Thoracic aorta (tissue), 2 donors: ENCODE data around the gene TREM2. TPM values are rescaled to one million over a fixed set of nuclear protein-coding genes. Genes with fewer than 3 reads are reported as not detected.
A peak's percentile ranks its signal among the peaks of the same experiment; 100 is the strongest.

Experiments used
- ATAC-seq: fragments of 150-250 bp; one replicate; pipeline ENCODE4 v1.8.0; 2017; ENCODE audit warnings: low read depth; ENCODE audit not compliant: insufficient number of reproducible peaks, low FRiP score
- DNase-seq: peaks from one replicate; pipeline ENCODE4 v3.0.0-alpha.2; 2020; ENCODE audit warnings: low spot score
- H3K27ac ChIP-seq, 2 donors: fragments of 200-600 bp; sonication (generic); 1 replicate in 1 of 2; 2 replicates in 1 of 2; pipeline ENCODE4 v1.5.1; 2016; ENCODE audit warnings: mild to moderate bottlenecking in 2 of 2, moderate library complexity in 2 of 2
- H3K27me3 ChIP-seq: fragments of 200-600 bp; sonication (generic); replicated peaks from 2 replicates; pipeline ENCODE4 v1.6.0; 2016; ENCODE audit warnings: mild to moderate bottlenecking; ENCODE audit not compliant: insufficient read depth
- H3K36me3 ChIP-seq: fragments of 200-600 bp; sonication (generic); one replicate; pipeline ENCODE4 v1.5.1; 2016
- H3K4me1 ChIP-seq, 2 donors: fragments of 200-600 bp; sonication (generic); 1 replicate in 1 of 2; 2 replicates in 1 of 2; pipeline versions ENCODE4 v1.5.1 to v1.6.0; 2016; ENCODE audit warnings: low read depth in 2 of 2, mild to moderate bottlenecking in 1 of 2; ENCODE audit not compliant: control insufficient read depth in 1 of 2
- H3K4me3 ChIP-seq: fragments of 200-600 bp; sonication (generic); 2 replicates; pipeline ENCODE4 v1.5.1; 2016; ENCODE audit warnings: mild to moderate bottlenecking
- H3K9me3 ChIP-seq: fragments of 200-600 bp; sonication (generic); 2 replicates; pipeline ENCODE4 v1.5.1; 2016
- total RNA-seq, 2 donors: library from RNA; depleted of rRNA; stranded (reverse); fragments of >200 nt; gene quantifications; one replicate each; pipeline versions ENCODE4 v1.1.0 to v1.2.3, GENCODE V29; 2016
- TF ChIP-seq, protein P1 (sequence below): fragments of 200-600 bp; sonication (generic); IDR thresholded peaks from one replicate; pipeline ENCODE4 v1.5.1; 2019; ENCODE audit warnings: antibody characterized with exemption

TREM2 gene
- 10 to 100 TPM in 1 of 2 donors, 1 to 10 TPM in 1; 9.8 to 16.5 TPM for total RNA-seq

GRCh38 chr6:41162687-41163418 is at the start of gene TREM2:
TREM2 (minus strand) TSS chr6:41163116; CDS start chr6:41163082, 34 bp downstream.
- DNase-seq (no peak), ATAC-seq (no peak)
- Histone ChIP-seq H3K36me3 (no peaks in the 10 kb centered on the region), H3K9me3 (no peaks in the 10 kb centered on the region), H3K27ac (no peak within 1 kb of the TSS), H3K27me3 (no peaks in the 10 kb centered on the region), H3K4me1 (no peaks in the 10 kb centered on the region), H3K4me3 (peak within 1 kb of the TSS; percentile 45)
- TF ChIP-seq, protein P1, sequence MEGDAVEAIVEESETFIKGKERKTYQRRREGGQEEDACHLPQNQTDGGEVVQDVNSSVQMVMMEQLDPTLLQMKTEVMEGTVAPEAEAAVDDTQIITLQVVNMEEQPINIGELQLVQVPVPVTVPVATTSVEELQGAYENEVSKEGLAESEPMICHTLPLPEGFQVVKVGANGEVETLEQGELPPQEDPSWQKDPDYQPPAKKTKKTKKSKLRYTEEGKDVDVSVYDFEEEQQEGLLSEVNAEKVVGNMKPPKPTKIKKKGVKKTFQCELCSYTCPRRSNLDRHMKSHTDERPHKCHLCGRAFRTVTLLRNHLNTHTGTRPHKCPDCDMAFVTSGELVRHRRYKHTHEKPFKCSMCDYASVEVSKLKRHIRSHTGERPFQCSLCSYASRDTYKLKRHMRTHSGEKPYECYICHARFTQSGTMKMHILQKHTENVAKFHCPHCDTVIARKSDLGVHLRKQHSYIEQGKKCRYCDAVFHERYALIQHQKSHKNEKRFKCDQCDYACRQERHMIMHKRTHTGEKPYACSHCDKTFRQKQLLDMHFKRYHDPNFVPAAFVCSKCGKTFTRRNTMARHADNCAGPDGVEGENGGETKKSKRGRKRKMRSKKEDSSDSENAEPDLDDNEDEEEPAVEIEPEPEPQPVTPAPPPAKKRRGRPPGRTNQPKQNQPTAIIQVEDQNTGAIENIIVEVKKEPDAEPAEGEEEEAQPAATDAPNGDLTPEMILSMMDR, result no peak

- TF ChIP-seq, protein P1, result no peak
- H3K4me3 ChIP-seq, result no peak overlapping the region
- no peak for ATAC-seq
- no peaks in the 10 kb centered on the region for H3K27me3 ChIP-seq
- H3K4me1 ChIP-seq, result no peaks in the 10 kb centered on the region
- DNase-seq, result no peak
- peaks cover 5% of the 10 kb centered on the region for H3K9me3 ChIP-seq
- H3K36me3 ChIP-seq, result no peaks in the 10 kb centered on the region
- no peak overlapping the region for H3K27ac ChIP-seq
These were observed 46.8 kb upstream of the TREM2 start for GRCh38 chr6:41209547-41210320.

- TF ChIP-seq, protein P1, result no peak
- no peaks in the 10 kb centered on the region for H3K9me3 ChIP-seq
- H3K27me3 ChIP-seq, result no peaks in the 10 kb centered on the region
- DNase-seq, result no peak
- no peak overlapping the region for H3K27ac ChIP-seq
- no peak for ATAC-seq
- no peak overlapping the region for H3K4me3 ChIP-seq
- no peaks in the 10 kb centered on the region for H3K36me3 ChIP-seq
- no peaks in the 10 kb centered on the region for H3K4me1 ChIP-seq
These were observed 45.7 kb upstream of the TREM2 start for GRCh38 chr6:41208439-41209106.

DNA sequence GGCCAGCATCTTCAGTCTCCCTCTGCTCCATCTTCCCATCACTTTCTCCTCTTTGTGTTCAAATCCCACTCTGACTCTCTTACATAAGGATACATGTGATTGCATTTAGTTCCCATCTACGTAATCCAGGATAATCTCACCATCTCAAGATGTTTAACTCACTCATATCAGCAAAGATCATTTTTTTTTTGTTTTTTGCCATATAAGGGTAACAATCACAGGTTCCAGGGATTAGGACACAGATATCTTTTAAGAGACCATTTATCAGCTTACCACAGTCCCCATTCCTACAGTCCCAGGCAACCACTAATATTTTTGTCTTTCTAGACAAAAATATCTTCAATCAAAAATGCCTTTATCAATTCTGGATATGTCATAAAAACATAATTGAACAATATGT is 41.2 kb upstream of the TREM2 start:
- no peaks in the 10 kb centered on the region for H3K36me3 ChIP-seq
- no peak overlapping the region for H3K4me3 ChIP-seq
- DNase-seq (no peak), ATAC-seq (no peak)
- no peaks in the 10 kb centered on the region for H3K9me3 ChIP-seq
- TF ChIP-seq, protein P1, result no peak
- no peak overlapping the region for H3K27ac ChIP-seq
- no peaks in the 10 kb centered on the region for H3K27me3 ChIP-seq
- no peaks in the 10 kb centered on the region for H3K4me1 ChIP-seq

DNA sequence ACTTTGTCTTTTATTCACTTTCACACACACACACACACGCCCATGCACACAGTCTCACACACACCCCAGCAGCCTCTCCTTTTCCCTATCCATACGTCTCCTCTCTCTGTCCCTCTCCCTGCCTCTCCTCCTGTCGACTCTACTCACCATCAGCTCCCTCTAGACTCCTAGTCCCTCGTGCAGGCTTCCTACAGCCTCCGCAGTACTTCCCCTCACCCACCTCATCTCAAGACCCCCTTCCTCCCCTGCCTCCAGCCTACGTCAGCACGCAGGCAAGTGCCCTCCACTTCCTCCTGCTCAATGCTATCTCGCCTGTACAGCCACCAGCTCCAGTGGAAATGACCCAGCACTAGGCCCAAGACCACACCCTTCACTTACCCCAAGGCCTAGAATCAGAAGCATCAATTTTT is 38.9 kb upstream of the TREM2 start:
- no peaks in the 10 kb centered on the region for H3K36me3 ChIP-seq
- ATAC-seq, result no peak

More for the DNA sequence above, 38.9 kb upstream of the TREM2 start:
- Histone ChIP-seq H3K27me3 (no peaks in the 10 kb centered on the region), H3K9me3 (no peaks in the 10 kb centered on the region), H3K27ac (no peak overlapping the region), H3K4me3 (no peak overlapping the region), H3K4me1 (no peaks in the 10 kb centered on the region)
- TF ChIP-seq, protein P1, result no peak
- no peak for DNase-seq
